WTC11 (cell line): ENCODE results near the gene VWA5B1.

Source experiments
- CREB1 ChIP-seq: sonication (generic); formaldehyde crosslinking; IDR thresholded peaks from 2 replicates; pipeline ENCODE4 v1.8.0; 2023; ENCODE audit warnings: mild to moderate bottlenecking, missing genetic modification reagents
- CTCF ChIP-seq: fragments of 200-600 bp; IDR thresholded peaks from 2 replicates; pipeline ENCODE4 v1.8.0; 2022; ENCODE audit warnings: antibody characterized with exemption
- E2F4 ChIP-seq: sonication (generic); formaldehyde crosslinking; IDR thresholded peaks from 2 replicates; pipeline ENCODE4 v1.8.1; 2022; ENCODE audit warnings: low read depth, mild to moderate bottlenecking, moderate library complexity, missing genetic modification reagents, borderline replicate concordance
- ELF4 ChIP-seq: sonication (generic); formaldehyde crosslinking; IDR thresholded peaks from 2 replicates; pipeline ENCODE4 v1.8.1; 2022; ENCODE audit warnings: low read depth, mild to moderate bottlenecking, moderate library complexity, missing genetic modification reagents
- KAT7 ChIP-seq: sonication (generic); formaldehyde crosslinking; IDR thresholded peaks from 2 replicates; pipeline ENCODE4 v1.8.1; 2023; ENCODE audit warnings: missing genetic modification reagents, mild to moderate bottlenecking, borderline replicate concordance
- MAX ChIP-seq: sonication (generic); formaldehyde crosslinking; IDR thresholded peaks from 2 replicates; pipeline ENCODE4 v1.8.0; 2022; ENCODE audit warnings: mild to moderate bottlenecking, missing genetic modification reagents
- RELA ChIP-seq: sonication (generic); formaldehyde crosslinking; IDR thresholded peaks from 2 replicates; pipeline ENCODE4 v1.8.1; 2022; ENCODE audit warnings: missing genetic modification reagents, mild to moderate bottlenecking, borderline replicate concordance
- TEAD4 ChIP-seq: sonication (generic); formaldehyde crosslinking; IDR thresholded peaks from 2 replicates; pipeline ENCODE4 v1.8.0; 2022; ENCODE audit warnings: mild to moderate bottlenecking, missing genetic modification reagents
- ZNF138 ChIP-seq: sonication (generic); formaldehyde crosslinking; conservative IDR thresholded peaks from 2 replicates; pipeline ENCODE4 v1.8.1; 2022; ENCODE audit warnings: mild to moderate bottlenecking, moderate library complexity, missing genetic modification reagents

GRCh38 chr1:20282533-20282932, 8.1 kb upstream of the VWA5B1 start:
- TF ChIP-seq CTCF (no peak), RELA (no peak), E2F4 (no peak), ELF4 (CRISPR knock-in tag) (no peak), KAT7 (no peak), MAX (CRISPR knock-in tag) (no peak), CREB1 (CRISPR knock-in tag) (no peak), TEAD4 (CRISPR knock-in tag) (no peak), ZNF138 (CRISPR knock-in tag) (no peak)
